Progenitor cell of endocrine pancreas (in vitro differentiated cells): ENCODE data around the gene CDH4. TPM values are rescaled to one million over a fixed set of nuclear protein-coding genes. Genes with fewer than 3 reads are reported as not detected.

Experiments
- DNase-seq: peaks from one replicate; pipeline ENCODE4 v3.0.0; 2021; ENCODE audit warnings: low spot score; ENCODE audit not compliant: unreplicated experiment
- H3K27ac Mint-ChIP-seq: 2 replicates; pipeline ENCODE4 v1.8.0; 2021; ENCODE audit warnings: mild to moderate bottlenecking, moderate library complexity, mixed read lengths
- H3K27me3 Mint-ChIP-seq: 2 replicates; pipeline ENCODE4 v1.8.0; 2021; ENCODE audit warnings: mixed read lengths
- H3K36me3 Mint-ChIP-seq: 2 replicates; pipeline ENCODE4 v1.8.0; 2022; ENCODE audit warnings: mixed read lengths; ENCODE audit not compliant: insufficient read depth
- H3K4me1 Mint-ChIP-seq: 2 replicates; pipeline ENCODE4 v1.8.0; 2021; ENCODE audit warnings: low read depth, mixed read lengths
- H3K4me3 Mint-ChIP-seq: 2 replicates; pipeline ENCODE4 v1.8.0; 2021; ENCODE audit warnings: low read depth, mild to moderate bottlenecking, moderate library complexity, mixed read lengths
- H3K9me3 Mint-ChIP-seq: 2 replicates; pipeline ENCODE4 v1.8.0; 2021; ENCODE audit warnings: low read depth, mixed read lengths
- CTCF ChIP-seq: fragments of 200-600 bp; sonication (generic); IDR thresholded peaks from one replicate; pipeline ENCODE4 v1.5.0; 2021; ENCODE audit warnings: antibody characterized with exemption, mild to moderate bottlenecking; ENCODE audit not compliant: unreplicated experiment
- total RNA-seq: library from RNA; stranded (reverse); gene quantifications from 2 replicates; pipeline ENCODE4 v1.2.1, GENCODE V29; 2021

Gene CDH4
- total RNA-seq, 1 donor from 2014 or later: 0.43 TPM

GRCh38 chr20:61868466-61869090, 616.5 kb downstream of the CDH4 start:
- H3K9me3 Mint-ChIP-seq: peaks cover 10% of the 10 kb centered on the region
- no peak for TF ChIP-seq CTCF
- DNase-seq: no peak
- peaks cover 11% of the 10 kb centered on the region for H3K27me3 Mint-ChIP-seq
- no peak overlapping the region for H3K27ac Mint-ChIP-seq
- no peak overlapping the region for H3K4me3 Mint-ChIP-seq
- no peaks in the 10 kb centered on the region for H3K4me1 Mint-ChIP-seq
- H3K36me3 Mint-ChIP-seq: no peaks in the 10 kb centered on the region

DNA sequence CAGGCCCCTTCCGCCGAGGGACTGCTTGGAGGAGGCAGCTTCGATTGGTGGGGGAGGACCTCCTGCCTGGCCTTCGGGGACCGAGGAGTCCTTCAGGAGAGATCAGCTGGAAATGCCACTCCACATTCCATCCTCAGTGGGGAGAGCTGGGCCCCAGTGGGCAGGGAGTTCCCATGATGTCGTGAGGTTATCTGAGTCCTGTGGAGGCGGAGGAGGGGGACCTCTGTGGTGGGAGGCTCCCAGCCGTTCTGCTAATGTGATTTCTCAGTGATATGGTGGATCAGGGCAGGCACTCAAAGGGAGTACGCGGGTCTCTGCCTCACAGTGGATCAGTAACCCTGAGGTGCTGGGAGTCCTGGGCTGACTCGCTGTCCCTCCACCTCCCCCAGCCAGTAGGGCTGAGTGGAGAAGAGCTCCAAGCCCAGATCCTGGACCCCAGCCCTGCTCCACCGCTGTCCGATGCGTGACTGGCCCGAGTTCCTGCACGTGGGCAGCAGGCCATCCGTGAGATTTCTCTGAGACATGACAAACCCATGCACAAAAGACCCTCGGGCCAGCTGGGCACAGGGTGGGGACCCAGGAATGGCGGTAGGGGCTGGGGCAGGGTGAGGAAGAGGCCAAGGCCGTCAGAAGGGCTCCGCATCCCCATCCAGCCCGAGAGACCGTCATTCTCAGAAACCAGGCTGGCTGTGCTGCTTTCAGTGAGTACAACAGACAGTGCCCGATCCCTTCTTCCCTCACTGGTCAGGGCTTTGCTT, 617.9 kb downstream of the CDH4 start:
- no peak for DNase-seq
- Mint-ChIP-seq H3K27me3 (peaks cover 11% of the 10 kb centered on the region), H3K4me3 (no peak overlapping the region), H3K36me3 (no peaks in the 10 kb centered on the region), H3K4me1 (no peaks in the 10 kb centered on the region), H3K9me3 (peaks cover 10% of the 10 kb centered on the region), H3K27ac (peak overlapping the region; percentile 91)
- TF ChIP-seq CTCF: no peak

GRCh38 chr20:61871160-61871559, 619.1 kb downstream of the CDH4 start:
- Mint-ChIP-seq H3K36me3 (no peaks in the 10 kb centered on the region), H3K4me1 (no peaks in the 10 kb centered on the region), H3K4me3 (no peak overlapping the region), H3K27ac (no peak overlapping the region), H3K9me3 (peaks cover 4% of the 10 kb centered on the region), H3K27me3 (peaks cover 5% of the 10 kb centered on the region)
- no peak for TF ChIP-seq CTCF
- DNase-seq: no peak

GRCh38 chr20:61871913-61872312, 619.9 kb downstream of the CDH4 start:
- Mint-ChIP-seq H3K27me3 (peaks cover 2% of the 10 kb centered on the region), H3K36me3 (no peaks in the 10 kb centered on the region), H3K4me3 (no peak overlapping the region), H3K4me1 (no peaks in the 10 kb centered on the region), H3K27ac (no peak overlapping the region), H3K9me3 (peaks cover 4% of the 10 kb centered on the region)
- no peak for TF ChIP-seq CTCF
- DNase-seq: no peak

GRCh38 chr20:61872371-61872900, 620.4 kb downstream of the CDH4 start:
- Mint-ChIP-seq H3K4me1 (no peaks in the 10 kb centered on the region), H3K36me3 (no peaks in the 10 kb centered on the region), H3K27me3 (peaks cover 2% of the 10 kb centered on the region), H3K27ac (no peak overlapping the region), H3K4me3 (no peak overlapping the region), H3K9me3 (peaks cover 4% of the 10 kb centered on the region)
- no peak for DNase-seq
- TF ChIP-seq CTCF: no peak
